Measurements from ENCODE around the gene ROR1. TPM values are rescaled to one million over a fixed set of nuclear protein-coding genes. Genes with fewer than 3 reads are reported as not detected.
"Not testable (repeated sequence)": the region's sequence is repeated elsewhere in the genome, so short reads cannot be mapped to it uniquely, and the experiment has no call there.

The ROR1 gene
- total RNA-seq, 2 experiments from 2014 or later, result not detected

DNA sequence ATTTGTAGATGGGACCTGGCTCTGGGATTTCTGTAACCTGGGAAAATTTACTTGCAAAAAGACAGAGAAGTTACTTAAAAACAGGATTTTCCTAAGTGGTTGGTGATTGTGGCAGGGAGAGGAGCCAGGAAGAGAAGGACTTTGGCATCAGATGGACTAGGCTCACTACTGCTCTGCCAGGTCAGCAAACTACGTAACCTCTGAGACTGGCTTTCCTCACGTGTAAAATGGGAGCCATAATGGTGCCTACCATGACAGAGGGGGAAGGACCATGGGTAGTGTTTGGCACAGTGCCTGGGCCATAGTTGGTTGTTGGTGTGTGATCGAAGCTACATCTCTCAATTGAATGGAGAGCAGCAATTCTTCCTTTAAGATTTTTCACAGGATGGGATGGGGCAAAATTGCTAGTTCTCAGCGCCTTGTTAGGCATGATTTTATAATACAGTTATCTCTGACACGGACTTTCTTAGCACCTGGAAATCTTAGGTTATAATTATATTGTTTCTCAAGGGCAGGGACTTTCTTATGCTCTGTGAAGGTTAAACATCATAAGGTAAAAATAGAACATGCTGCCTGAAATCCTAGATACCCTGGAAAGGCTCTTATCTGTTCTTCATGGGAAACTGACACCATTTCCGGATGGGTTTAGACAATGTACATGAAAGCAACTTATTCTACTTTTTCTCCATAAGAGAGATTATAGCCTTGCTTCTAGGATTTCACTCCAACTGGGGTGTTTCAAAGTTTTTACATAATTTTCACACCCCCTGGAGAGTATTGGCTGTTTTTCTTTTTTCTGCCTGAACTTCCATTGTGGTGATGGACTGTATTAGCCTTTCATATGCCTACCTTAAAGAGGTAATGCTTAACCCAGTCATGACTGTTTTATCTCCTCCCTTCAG, 10.9 kb downstream of the ROR1 start:
- H3K27ac Mint-ChIP-seq, result no peak overlapping the region
- H3K9me3 Mint-ChIP-seq (ENCODE audit: insufficient read depth), result no peaks in the 10 kb centered on the region
- H3K27me3 Mint-ChIP-seq (ENCODE audit: low read depth), result peaks cover 13% of the 10 kb centered on the region
- ChIA-PET CTCF (no interaction called here), POLR2A (no interaction called here)
- no peak for ATAC-seq
- no peak overlapping the region for H3K4me3 Mint-ChIP-seq
- no peaks in the 10 kb centered on the region for H3K4me1 Mint-ChIP-seq (ENCODE audit: low read depth)
- no peak for DNase-seq
- no peaks in the 10 kb centered on the region for H3K36me3 Mint-ChIP-seq (ENCODE audit: low read depth)

DNA sequence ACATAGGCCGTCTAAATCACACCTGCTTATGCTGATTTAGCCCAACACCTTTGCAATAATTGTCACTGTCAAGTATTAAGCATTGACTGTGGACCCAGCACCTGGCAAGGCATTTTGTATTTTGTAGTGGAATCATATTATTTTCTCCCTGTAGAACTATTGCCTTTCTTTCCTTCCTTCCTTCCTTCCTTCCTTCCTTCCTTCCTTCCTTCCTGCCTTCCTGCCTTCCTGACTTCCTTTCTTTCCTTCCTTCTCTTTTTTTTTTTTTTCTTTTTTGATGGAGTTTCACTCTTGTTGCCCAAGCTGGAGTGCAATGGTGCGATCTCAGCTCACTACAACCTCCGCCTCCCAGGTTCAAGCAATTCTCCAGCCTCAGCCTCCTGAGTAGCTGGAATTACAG, 13.5 kb downstream of the ROR1 start:
- ATAC-seq; DNase-seq; H3K4me3 Mint-ChIP-seq; CTCF ChIA-PET; H3K27ac Mint-ChIP-seq; H3K36me3 Mint-ChIP-seq (ENCODE audit: low read depth); H3K9me3 Mint-ChIP-seq (ENCODE audit: insufficient read depth); H3K4me1 Mint-ChIP-seq (ENCODE audit: low read depth); POLR2A ChIA-PET: not testable (repeated sequence)
- peaks cover 10% of the 10 kb centered on the region for H3K27me3 Mint-ChIP-seq (ENCODE audit: low read depth)

DNA sequence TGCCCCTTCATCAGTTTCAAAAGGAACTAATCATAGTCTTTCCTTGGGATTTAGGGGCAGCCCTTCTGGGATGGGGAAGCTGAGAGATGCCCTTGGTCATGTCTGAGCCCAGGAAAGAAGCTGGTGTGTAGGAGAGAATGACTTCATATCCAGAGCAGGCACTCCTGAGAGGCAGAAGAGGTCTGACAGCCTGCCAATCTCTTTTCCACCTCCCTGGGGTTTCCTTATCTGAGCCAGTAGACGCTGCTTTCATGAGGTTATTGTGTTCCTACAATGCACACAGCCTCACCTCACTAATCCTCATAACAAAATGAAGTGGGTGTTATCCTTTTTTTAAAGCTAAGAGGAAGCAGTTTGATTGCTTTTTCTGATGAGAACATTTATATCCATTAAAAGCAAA, 14.1 kb downstream of the ROR1 start:
- Mint-ChIP-seq H3K27me3 (ENCODE audit: low read depth) (peaks cover 8% of the 10 kb centered on the region), H3K36me3 (ENCODE audit: low read depth) (no peaks in the 10 kb centered on the region), H3K4me3 (no peak overlapping the region), H3K4me1 (ENCODE audit: low read depth) (no peaks in the 10 kb centered on the region), H3K27ac (no peak overlapping the region), H3K9me3 (ENCODE audit: insufficient read depth) (no peaks in the 10 kb centered on the region)
- ATAC-seq, result no peak
- DNase-seq, result no peak
- CTCF ChIA-PET, result no interaction called here
- POLR2A ChIA-PET, result no interaction called here

DNA sequence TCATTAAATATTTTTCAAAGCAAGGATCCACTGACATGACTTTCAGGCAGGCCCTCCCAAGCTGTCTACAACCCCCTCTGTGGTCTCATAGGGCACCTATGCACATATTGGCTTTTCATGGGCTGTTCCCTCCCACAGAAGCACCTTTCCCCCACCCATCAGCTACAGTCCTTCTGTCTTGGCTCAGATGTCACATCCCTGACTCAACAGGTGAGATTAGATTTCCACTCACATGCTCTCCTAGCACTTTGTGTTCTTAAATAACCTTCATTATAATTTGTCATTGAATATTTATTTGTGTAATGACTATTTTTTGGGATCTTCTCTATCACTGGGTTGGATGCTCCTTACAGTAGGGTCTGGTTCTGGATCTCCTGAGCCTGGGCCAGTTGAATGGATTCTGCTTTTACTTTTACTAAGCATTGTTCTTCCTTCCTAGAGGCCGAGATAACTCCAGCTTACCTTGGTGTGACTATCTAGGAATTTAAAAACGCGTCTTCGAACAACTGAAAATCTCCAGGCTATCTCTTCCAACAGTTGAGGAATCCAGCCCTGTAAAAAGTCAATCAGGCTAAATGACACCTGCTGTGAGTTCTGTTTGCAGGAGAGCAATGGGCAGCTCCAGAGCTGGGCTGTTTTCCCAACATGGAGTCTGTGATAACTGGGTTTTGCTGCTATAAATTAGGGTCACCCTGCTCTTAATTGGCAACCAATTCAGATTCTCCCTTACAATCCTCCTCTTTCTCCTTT, 16.2 kb downstream of the ROR1 start:
- no peaks in the 10 kb centered on the region for H3K27me3 Mint-ChIP-seq (ENCODE audit: low read depth)
- CTCF ChIA-PET, result no interaction called here
- DNase-seq, result no peak
- H3K9me3 Mint-ChIP-seq (ENCODE audit: insufficient read depth), result no peaks in the 10 kb centered on the region
- H3K36me3 Mint-ChIP-seq (ENCODE audit: low read depth), result no peaks in the 10 kb centered on the region
- no peaks in the 10 kb centered on the region for H3K4me1 Mint-ChIP-seq (ENCODE audit: low read depth)
- H3K4me3 Mint-ChIP-seq, result no peak overlapping the region
- POLR2A ChIA-PET, result no interaction called here
- no peak for ATAC-seq
- no peak overlapping the region for H3K27ac Mint-ChIP-seq

DNA sequence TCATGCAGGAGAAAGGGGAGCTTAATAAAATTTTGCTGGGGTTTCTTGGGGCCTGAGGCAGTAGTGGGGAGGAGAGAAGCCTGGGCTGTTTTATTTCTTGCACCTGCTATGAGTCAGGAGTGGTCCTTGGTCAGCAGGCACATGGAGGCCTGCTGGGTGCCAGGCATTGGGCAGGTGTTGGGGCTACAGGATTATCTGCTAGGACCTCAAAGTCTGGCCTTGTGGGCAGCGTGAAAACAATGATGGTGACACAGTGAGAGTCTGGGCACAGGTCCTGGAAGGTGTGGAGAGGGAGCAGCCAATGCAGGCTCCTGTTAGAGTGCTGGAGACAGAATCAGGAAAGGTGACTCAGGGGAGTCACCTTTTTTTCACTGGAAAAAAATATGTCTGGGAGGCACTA, 17.2 kb downstream of the ROR1 start:
- Mint-ChIP-seq H3K27ac (no peak overlapping the region), H3K27me3 (ENCODE audit: low read depth) (peaks cover 2% of the 10 kb centered on the region), H3K4me1 (ENCODE audit: low read depth) (no peaks in the 10 kb centered on the region), H3K4me3 (no peak overlapping the region), H3K36me3 (ENCODE audit: low read depth) (no peaks in the 10 kb centered on the region), H3K9me3 (ENCODE audit: insufficient read depth) (no peaks in the 10 kb centered on the region)
- ATAC-seq, result no peak
- ChIA-PET POLR2A (no interaction called here), CTCF (no interaction called here)
- DNase-seq, result no peak

DNA sequence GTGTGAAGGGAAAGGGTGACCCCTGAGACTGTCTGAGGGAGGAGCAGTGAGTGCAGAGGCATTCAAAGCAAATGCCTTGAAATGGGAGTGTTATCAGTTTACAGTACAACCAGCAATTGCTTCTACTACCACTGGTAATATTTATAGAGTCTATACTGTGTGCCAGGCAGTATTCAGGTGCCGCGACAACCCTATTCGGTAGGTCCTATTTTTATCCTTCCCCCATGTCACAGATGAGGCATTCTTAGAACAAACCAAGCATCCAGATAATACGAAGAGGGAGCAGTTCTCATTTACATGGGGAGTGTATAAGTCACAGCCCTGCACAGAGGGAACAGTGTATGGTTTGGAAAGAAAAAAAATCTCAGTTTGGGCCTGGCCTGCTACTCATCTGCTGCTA, 18.3 kb downstream of the ROR1 start:
- Mint-ChIP-seq H3K4me3 (no peak overlapping the region), H3K36me3 (ENCODE audit: low read depth) (no peaks in the 10 kb centered on the region), H3K27ac (no peak overlapping the region), H3K9me3 (ENCODE audit: insufficient read depth) (no peaks in the 10 kb centered on the region), H3K27me3 (ENCODE audit: low read depth) (peaks cover 2% of the 10 kb centered on the region), H3K4me1 (ENCODE audit: low read depth) (no peaks in the 10 kb centered on the region)
- DNase-seq, result no peak
- ATAC-seq, result no peak
- ChIA-PET CTCF (no interaction called here), POLR2A (no interaction called here)

DNA sequence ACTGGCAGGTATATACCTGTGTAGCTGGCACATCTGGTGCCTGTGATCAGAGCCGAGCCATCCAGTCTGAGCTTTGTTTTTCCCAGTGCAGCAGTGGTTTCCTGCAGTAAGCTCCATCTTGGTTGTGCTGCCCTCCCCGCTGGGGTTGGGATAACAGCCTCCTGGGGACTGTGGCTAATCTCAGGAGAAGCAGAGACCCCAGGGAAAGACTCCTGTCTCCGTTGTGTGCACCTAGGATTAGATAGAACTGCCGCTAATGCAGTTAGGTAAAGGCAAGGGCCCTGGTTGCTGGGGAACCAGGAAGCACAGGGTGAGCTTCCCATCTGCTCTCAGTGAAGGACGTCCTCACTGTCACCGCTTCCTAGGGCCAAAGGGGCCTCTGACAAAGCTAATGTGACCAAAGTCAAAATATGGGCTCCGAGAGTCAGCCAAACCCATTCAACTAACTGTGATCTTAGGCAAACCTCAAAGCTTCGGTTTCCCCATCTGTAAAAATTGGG, 20.0 kb downstream of the ROR1 start:
- H3K36me3 Mint-ChIP-seq (ENCODE audit: low read depth), result no peaks in the 10 kb centered on the region
- H3K27me3 Mint-ChIP-seq (ENCODE audit: low read depth), result peaks cover 4% of the 10 kb centered on the region
- no peak overlapping the region for H3K27ac Mint-ChIP-seq
- CTCF ChIA-PET, result interaction anchor here (1.4 kb wide), 1 partner anchor 20 kb away, joined by 4 read pairs; the partner anchor contains the start of gene ROR1
- H3K4me3 Mint-ChIP-seq, result no peak overlapping the region
- no peaks in the 10 kb centered on the region for H3K4me1 Mint-ChIP-seq (ENCODE audit: low read depth)
- no peaks in the 10 kb centered on the region for H3K9me3 Mint-ChIP-seq (ENCODE audit: insufficient read depth)
- ATAC-seq (no peak), DNase-seq (no peak)
- POLR2A ChIA-PET, result no interaction called here

DNA sequence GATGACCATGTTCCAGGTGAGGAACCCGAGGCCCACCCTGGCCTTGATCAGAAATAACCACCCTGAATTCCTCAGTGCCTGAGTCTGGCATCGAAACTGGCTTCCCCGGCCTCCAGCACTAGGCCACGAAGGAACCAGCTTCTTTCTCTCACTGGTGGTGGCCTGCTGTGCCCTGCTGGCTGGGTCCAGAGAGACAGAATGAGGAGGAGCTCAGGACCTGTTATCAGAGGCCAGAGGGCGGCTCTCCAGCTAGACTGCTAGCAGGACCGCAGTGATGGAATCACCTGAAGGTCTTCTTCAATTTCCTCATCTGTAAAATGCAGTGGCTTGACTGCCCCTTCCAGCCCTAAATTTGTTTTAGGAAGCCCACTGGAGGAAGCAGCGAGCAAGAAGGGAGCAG, 20.5 kb downstream of the ROR1 start:
- Mint-ChIP-seq H3K36me3 (ENCODE audit: low read depth) (no peaks in the 10 kb centered on the region), H3K4me1 (ENCODE audit: low read depth) (no peaks in the 10 kb centered on the region), H3K9me3 (ENCODE audit: insufficient read depth) (no peaks in the 10 kb centered on the region), H3K27me3 (ENCODE audit: low read depth) (peaks cover 4% of the 10 kb centered on the region), H3K4me3 (no peak overlapping the region), H3K27ac (no peak overlapping the region)
- POLR2A ChIA-PET, result no interaction called here
- ATAC-seq (no peak), DNase-seq (no peak)
- CTCF ChIA-PET, result interaction anchor here (1.4 kb wide), 1 partner anchor 21 kb away, joined by 4 read pairs; the partner anchor contains the start of gene ROR1

DNA sequence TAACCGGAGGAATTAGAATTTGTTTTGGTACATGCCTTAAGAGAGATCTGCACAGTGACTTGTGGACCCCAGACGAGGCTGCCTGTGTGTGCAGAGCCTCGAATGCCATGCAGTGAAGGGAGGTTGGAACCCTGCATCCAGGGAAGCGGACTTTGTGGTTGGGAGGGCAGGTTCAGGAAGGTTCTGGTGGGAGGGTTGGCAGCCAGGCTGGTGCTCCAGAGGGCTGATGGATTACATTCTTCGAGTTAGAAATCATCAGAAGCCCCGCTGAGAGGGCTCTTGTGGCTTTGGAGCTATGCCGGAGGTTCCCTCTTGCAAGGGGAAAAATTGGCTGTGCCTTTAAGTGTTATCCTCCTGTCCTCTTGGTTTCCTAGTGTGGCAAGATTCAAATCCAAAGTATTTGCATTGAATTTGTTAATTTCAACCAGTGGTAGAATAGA, 21.1 kb downstream of the ROR1 start:
- ATAC-seq, result no peak
- Mint-ChIP-seq H3K4me3 (no peak overlapping the region), H3K4me1 (ENCODE audit: low read depth) (no peaks in the 10 kb centered on the region), H3K27me3 (ENCODE audit: low read depth) (peaks cover 8% of the 10 kb centered on the region), H3K36me3 (ENCODE audit: low read depth) (no peaks in the 10 kb centered on the region), H3K27ac (no peak overlapping the region), H3K9me3 (ENCODE audit: insufficient read depth) (no peaks in the 10 kb centered on the region)
- ChIA-PET POLR2A (no interaction called here), CTCF (no interaction called here)
- DNase-seq, result no peak

DNA sequence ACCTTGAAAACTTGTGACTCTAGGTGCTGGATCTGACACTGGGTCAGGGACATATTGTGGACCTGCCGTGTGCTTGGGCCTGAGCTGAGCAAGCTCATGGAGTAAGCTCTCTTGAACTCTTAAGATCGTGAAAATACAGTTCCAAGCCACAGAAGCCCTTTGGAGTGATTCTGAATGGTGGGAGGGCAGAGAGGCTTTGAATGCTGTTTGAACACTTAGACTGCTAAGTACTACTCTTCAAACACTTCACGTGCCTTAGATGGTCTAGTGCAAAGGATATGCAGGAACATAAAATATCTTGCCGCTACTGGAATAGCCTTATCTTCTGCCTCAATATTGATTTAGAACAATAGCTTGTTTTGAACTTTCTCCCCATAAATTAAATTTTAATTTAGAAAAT, 21.6 kb downstream of the ROR1 start:
- no peak for DNase-seq
- CTCF ChIA-PET, result no interaction called here
- Mint-ChIP-seq H3K4me1 (ENCODE audit: low read depth) (no peaks in the 10 kb centered on the region), H3K4me3 (no peak overlapping the region), H3K27ac (no peak overlapping the region), H3K27me3 (ENCODE audit: low read depth) (peaks cover 12% of the 10 kb centered on the region), H3K9me3 (ENCODE audit: insufficient read depth) (no peaks in the 10 kb centered on the region), H3K36me3 (ENCODE audit: low read depth) (no peaks in the 10 kb centered on the region)
- POLR2A ChIA-PET, result no interaction called here
- no peak for ATAC-seq

DNA sequence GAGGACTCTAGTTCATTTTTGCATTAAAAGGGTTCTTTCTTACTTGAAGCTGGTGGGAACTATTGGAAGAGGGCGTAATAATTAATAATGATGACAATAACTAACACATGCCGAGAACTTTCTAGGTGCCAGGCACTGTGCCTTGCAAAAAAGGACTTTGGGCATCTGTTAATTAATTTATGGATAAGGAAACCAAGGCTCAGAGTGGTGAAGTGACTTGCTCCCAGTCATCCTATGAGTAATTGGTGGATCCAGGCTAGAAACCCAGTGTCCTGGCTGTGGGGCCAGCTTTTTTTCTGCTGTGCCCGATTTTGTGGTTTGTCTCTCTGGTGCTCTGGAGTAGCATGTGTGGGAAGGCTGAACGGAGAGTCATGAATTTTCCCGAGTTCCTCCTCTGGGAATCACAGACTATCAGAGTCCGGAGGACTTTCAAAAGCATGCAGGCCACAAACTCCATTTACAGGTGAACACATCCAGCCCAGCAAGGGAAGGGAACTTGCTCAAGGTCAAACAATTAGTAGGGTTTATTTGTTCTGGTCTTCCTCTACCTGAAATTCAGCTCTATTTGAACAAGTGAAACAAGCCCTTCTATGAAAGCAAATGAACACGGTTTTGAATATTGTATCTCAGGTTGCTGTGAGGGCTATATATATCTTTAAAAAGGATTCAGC, 23.4 kb downstream of the ROR1 start:
- ATAC-seq, result no peak
- CTCF ChIA-PET, result no interaction called here
- H3K9me3 Mint-ChIP-seq (ENCODE audit: insufficient read depth), result no peaks in the 10 kb centered on the region
- no peak overlapping the region for H3K4me3 Mint-ChIP-seq
- DNase-seq, result no peak
- no peak overlapping the region for H3K27ac Mint-ChIP-seq
- POLR2A ChIA-PET, result no interaction called here
- no peaks in the 10 kb centered on the region for H3K4me1 Mint-ChIP-seq (ENCODE audit: low read depth)
- no peaks in the 10 kb centered on the region for H3K36me3 Mint-ChIP-seq (ENCODE audit: low read depth)
- H3K27me3 Mint-ChIP-seq (ENCODE audit: low read depth), result peaks cover 12% of the 10 kb centered on the region

DNA sequence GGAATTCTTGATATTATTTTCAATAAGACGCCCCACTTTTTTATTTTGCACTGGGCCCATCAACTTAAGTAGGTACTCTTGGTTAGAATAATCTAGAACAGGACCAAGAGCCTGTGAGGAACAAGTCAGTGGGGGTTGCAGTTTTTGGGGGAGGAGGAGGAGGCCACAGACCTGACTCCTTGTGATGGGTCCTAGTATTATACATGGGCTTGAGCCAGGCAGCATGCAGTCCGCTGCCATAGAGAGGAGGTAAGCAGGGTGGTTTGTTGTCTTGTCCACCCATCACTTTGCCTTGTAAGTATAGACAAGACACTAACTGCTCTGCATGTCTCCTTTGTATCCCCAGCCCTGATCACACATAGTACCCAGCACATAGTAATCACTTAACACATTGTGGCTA, 24.5 kb downstream of the ROR1 start:
- no peak overlapping the region for H3K4me3 Mint-ChIP-seq
- peaks cover 14% of the 10 kb centered on the region for H3K27me3 Mint-ChIP-seq (ENCODE audit: low read depth)
- DNase-seq (no peak), ATAC-seq (no peak)
- ChIA-PET CTCF (no interaction called here), POLR2A (no interaction called here)
- H3K27ac Mint-ChIP-seq, result no peak overlapping the region
- H3K4me1 Mint-ChIP-seq (ENCODE audit: low read depth), result no peaks in the 10 kb centered on the region
- H3K36me3 Mint-ChIP-seq (ENCODE audit: low read depth), result no peaks in the 10 kb centered on the region
- no peaks in the 10 kb centered on the region for H3K9me3 Mint-ChIP-seq (ENCODE audit: insufficient read depth)

Data from activated CD8-positive, alpha-beta T cell treated with anti-CD3 and anti-CD28 coated beads, Interleukin-2, amount 10 ng/mL, durations not matched to agents 7 days and 5 days (primary cell).